Measurements from ENCODE around the gene ANKRD36.
"Not testable (repeated sequence)": the region's sequence is repeated elsewhere in the genome, so short reads cannot be mapped to it uniquely, and the experiment has no call there.

The ANKRD36 gene

GRCh38 chr2:97293687-97294086 lies 180.7 kb downstream of the ANKRD36 start:
- not testable (repeated sequence) for DNase-seq (ENCODE audit: low spot score)
